Activated CD4-positive, CD25-positive, alpha-beta regulatory T cell treated with anti-CD3 and anti-CD28 coated beads, Interleukin-2, amount 50 U/mL, for 72 hours (primary cell): ENCODE results near the gene SRBD1.

Source experiments
- DNase-seq: peaks from one replicate; pipeline ENCODE4 v3.0.0; 2021

Gene SRBD1

GRCh38 chr2:45634223-45634622 lies 23.2 kb upstream of the SRBD1 start:
- DNase-seq, result no peak

GRCh38 chr2:45631955-45632354 lies 20.9 kb upstream of the SRBD1 start:
- no peak for DNase-seq

GRCh38 chr2:45631319-45631718 lies 20.3 kb upstream of the SRBD1 start:
- no peak for DNase-seq

GRCh38 chr2:45629971-45630370 lies 18.9 kb upstream of the SRBD1 start:
- DNase-seq, result no peak

- no peak for DNase-seq
Measured at GRCh38 chr2:45627911-45628310, 16.8 kb upstream of the SRBD1 start.

GRCh38 chr2:45626387-45627221 lies 15.5 kb upstream of the SRBD1 start:
- DNase-seq, result no peak

GRCh38 chr2:45625824-45626223 lies 14.8 kb upstream of the SRBD1 start:
- DNase-seq, result no peak

GRCh38 chr2:45623098-45623497 lies 12.0 kb upstream of the SRBD1 start:
- DNase-seq, result no peak

GRCh38 chr2:45622336-45623075 lies 11.4 kb upstream of the SRBD1 start:
- DNase-seq, result no peak

- DNase-seq, result no peak
Measured at GRCh38 chr2:45617496-45617895, 6.4 kb upstream of the SRBD1 start.

GRCh38 chr2:45616658-45617411 lies 5.8 kb upstream of the SRBD1 start:
- DNase-seq, result no peak

- DNase-seq, result no peak
Measured at GRCh38 chr2:45614871-45615415, 3.9 kb upstream of the SRBD1 start.

GRCh38 chr2:45614330-45614729 lies 3.3 kb upstream of the SRBD1 start:
- no peak for DNase-seq

- no peak for DNase-seq
Measured at GRCh38 chr2:45612731-45613130, 1.7 kb upstream of the SRBD1 start.

GRCh38 chr2:45612285-45612684 lies 1.2 kb upstream of the SRBD1 start:
- DNase-seq, result no peak

GRCh38 chr2:45610281-45611019 lies 617 bp downstream of the SRBD1 start:
- peak; percentile 45 for DNase-seq

GRCh38 chr2:45607701-45608100 lies 3.4 kb downstream of the SRBD1 start:
- no peak for DNase-seq

GRCh38 chr2:45606796-45607195 lies 4.3 kb downstream of the SRBD1 start:
- DNase-seq, result no peak

GRCh38 chr2:45605116-45605515 lies 6.0 kb downstream of the SRBD1 start:
- no peak for DNase-seq

- no peak for DNase-seq
Measured at GRCh38 chr2:45602624-45603023, 8.4 kb downstream of the SRBD1 start.

GRCh38 chr2:45598545-45598944 lies 12.5 kb downstream of the SRBD1 start:
- no peak for DNase-seq

GRCh38 chr2:45596761-45597160 lies 14.3 kb downstream of the SRBD1 start:
- no peak for DNase-seq
